Progenitor cell of endocrine pancreas (in vitro differentiated cells): ENCODE data around the gene PNKD. TPM values are rescaled to one million over a fixed set of nuclear protein-coding genes. Genes with fewer than 3 reads are reported as not detected.
A peak's percentile ranks its signal among the peaks of the same experiment; 100 is the strongest.

Experiments used
- DNase-seq: peaks from one replicate; pipeline ENCODE4 v3.0.0; 2021; ENCODE audit warnings: low spot score; ENCODE audit not compliant: unreplicated experiment
- H3K27ac Mint-ChIP-seq: 2 replicates; pipeline ENCODE4 v1.8.0; 2021; ENCODE audit warnings: mild to moderate bottlenecking, moderate library complexity, mixed read lengths
- H3K27me3 Mint-ChIP-seq: 2 replicates; pipeline ENCODE4 v1.8.0; 2021; ENCODE audit warnings: mixed read lengths
- H3K36me3 Mint-ChIP-seq: 2 replicates; pipeline ENCODE4 v1.8.0; 2022; ENCODE audit warnings: mixed read lengths; ENCODE audit not compliant: insufficient read depth
- H3K4me1 Mint-ChIP-seq: 2 replicates; pipeline ENCODE4 v1.8.0; 2021; ENCODE audit warnings: low read depth, mixed read lengths
- H3K4me3 Mint-ChIP-seq: 2 replicates; pipeline ENCODE4 v1.8.0; 2021; ENCODE audit warnings: low read depth, mild to moderate bottlenecking, moderate library complexity, mixed read lengths
- H3K9me3 Mint-ChIP-seq: 2 replicates; pipeline ENCODE4 v1.8.0; 2021; ENCODE audit warnings: low read depth, mixed read lengths
- total RNA-seq: library from RNA; stranded (reverse); gene quantifications from 2 replicates; pipeline ENCODE4 v1.2.1, GENCODE V29; 2021
- TF ChIP-seq, protein P1 (sequence below): fragments of 200-600 bp; sonication (generic); IDR thresholded peaks from one replicate; pipeline ENCODE4 v1.5.0; 2021; ENCODE audit warnings: antibody characterized with exemption, mild to moderate bottlenecking; ENCODE audit not compliant: unreplicated experiment

Gene PNKD
- total RNA-seq, 1 donor from 2014 or later: 54.3 TPM

GRCh38 chr2:218392459-218392858, 122.1 kb downstream of the PNKD start:
- H3K27me3 Mint-ChIP-seq: no peaks in the 10 kb centered on the region
- TF ChIP-seq, protein P1, sequence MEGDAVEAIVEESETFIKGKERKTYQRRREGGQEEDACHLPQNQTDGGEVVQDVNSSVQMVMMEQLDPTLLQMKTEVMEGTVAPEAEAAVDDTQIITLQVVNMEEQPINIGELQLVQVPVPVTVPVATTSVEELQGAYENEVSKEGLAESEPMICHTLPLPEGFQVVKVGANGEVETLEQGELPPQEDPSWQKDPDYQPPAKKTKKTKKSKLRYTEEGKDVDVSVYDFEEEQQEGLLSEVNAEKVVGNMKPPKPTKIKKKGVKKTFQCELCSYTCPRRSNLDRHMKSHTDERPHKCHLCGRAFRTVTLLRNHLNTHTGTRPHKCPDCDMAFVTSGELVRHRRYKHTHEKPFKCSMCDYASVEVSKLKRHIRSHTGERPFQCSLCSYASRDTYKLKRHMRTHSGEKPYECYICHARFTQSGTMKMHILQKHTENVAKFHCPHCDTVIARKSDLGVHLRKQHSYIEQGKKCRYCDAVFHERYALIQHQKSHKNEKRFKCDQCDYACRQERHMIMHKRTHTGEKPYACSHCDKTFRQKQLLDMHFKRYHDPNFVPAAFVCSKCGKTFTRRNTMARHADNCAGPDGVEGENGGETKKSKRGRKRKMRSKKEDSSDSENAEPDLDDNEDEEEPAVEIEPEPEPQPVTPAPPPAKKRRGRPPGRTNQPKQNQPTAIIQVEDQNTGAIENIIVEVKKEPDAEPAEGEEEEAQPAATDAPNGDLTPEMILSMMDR: no peak
- no peaks in the 10 kb centered on the region for H3K36me3 Mint-ChIP-seq
- no peak for DNase-seq
- peaks cover 10% of the 10 kb centered on the region for H3K4me1 Mint-ChIP-seq
- no peaks in the 10 kb centered on the region for H3K9me3 Mint-ChIP-seq
- no peak overlapping the region for H3K4me3 Mint-ChIP-seq
- no peak overlapping the region for H3K27ac Mint-ChIP-seq

GRCh38 chr2:218392891-218393462, 122.7 kb downstream of the PNKD start:
- Mint-ChIP-seq H3K4me3 (no peak overlapping the region), H3K27me3 (no peaks in the 10 kb centered on the region), H3K9me3 (no peaks in the 10 kb centered on the region), H3K36me3 (no peaks in the 10 kb centered on the region), H3K4me1 (peaks cover 14% of the 10 kb centered on the region), H3K27ac (no peak overlapping the region)
- DNase-seq: no peak
- TF ChIP-seq, protein P1: no peak

GRCh38 chr2:218393750-218394290, 123.5 kb downstream of the PNKD start:
- Mint-ChIP-seq H3K4me1 (peaks cover 14% of the 10 kb centered on the region), H3K27ac (peak overlapping the region; percentile 16), H3K4me3 (no peak overlapping the region), H3K27me3 (no peaks in the 10 kb centered on the region), H3K36me3 (no peaks in the 10 kb centered on the region), H3K9me3 (no peaks in the 10 kb centered on the region)
- TF ChIP-seq, protein P1: no peak
- DNase-seq: no peak

- no peak overlapping the region for H3K27ac Mint-ChIP-seq
- TF ChIP-seq, protein P1: no peak
- no peak overlapping the region for H3K4me3 Mint-ChIP-seq
- no peaks in the 10 kb centered on the region for H3K36me3 Mint-ChIP-seq
- H3K4me1 Mint-ChIP-seq: peaks cover 14% of the 10 kb centered on the region
- DNase-seq: no peak
- no peaks in the 10 kb centered on the region for H3K27me3 Mint-ChIP-seq
- H3K9me3 Mint-ChIP-seq: no peaks in the 10 kb centered on the region
Observed at GRCh38 chr2:218394298-218395089, 124.2 kb downstream of the PNKD start.

GRCh38 chr2:218395090-218395444, 124.7 kb downstream of the PNKD start:
- Mint-ChIP-seq H3K36me3 (no peaks in the 10 kb centered on the region), H3K4me3 (no peak overlapping the region), H3K4me1 (peaks cover 14% of the 10 kb centered on the region), H3K9me3 (no peaks in the 10 kb centered on the region), H3K27me3 (no peaks in the 10 kb centered on the region), H3K27ac (no peak overlapping the region)
- TF ChIP-seq, protein P1: no peak
- DNase-seq: no peak
